ENCODE data around the gene LRP10. TPM values are rescaled to one million over a fixed set of nuclear protein-coding genes. Genes with fewer than 3 reads are reported as not detected.

LRP10 gene
- total and polyA plus RNA-seq, 4 donors, result 20.3 to 57.1 (median 46.2) TPM

DNA sequence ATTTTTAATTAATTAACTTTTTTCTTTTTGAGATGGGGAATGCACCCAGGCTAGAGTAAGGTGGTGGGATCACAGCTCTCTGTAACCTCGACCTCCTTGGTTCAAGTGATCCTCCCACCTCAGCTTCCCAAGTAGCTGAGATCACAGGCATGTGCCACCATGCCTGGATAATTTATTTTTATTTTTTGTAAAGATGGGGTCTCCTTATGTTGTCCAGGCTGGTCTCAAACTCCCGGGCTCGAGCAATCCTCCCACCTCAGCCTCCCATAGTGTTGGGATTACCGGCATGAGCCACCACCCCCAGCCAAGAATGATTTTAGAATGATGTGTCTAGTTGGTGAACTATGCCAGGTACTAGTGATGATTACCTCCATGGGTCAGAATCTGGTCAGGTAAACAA lies 6.6 kb upstream of the LRP10 start:
- Histone ChIP-seq H3K36me3 (ENCODE audit: control insufficient read depth, insufficient read depth, low read length) (no peaks in the 10 kb centered on the region), H3K9me3 (ENCODE audit: control insufficient read depth, insufficient read depth, low read length) (no peaks in the 10 kb centered on the region), H3K4me1 (ENCODE audit: control insufficient read depth, insufficient read depth, low read length) (no peaks in the 10 kb centered on the region), H3K27me3 (ENCODE audit: control insufficient read depth, insufficient read depth, low read length) (no peaks in the 10 kb centered on the region), H3K27ac (ENCODE audit: low read depth, low read length) (no peak overlapping the region), H3K4me3 (ENCODE audit: low read depth, low read length) (no peak overlapping the region)
- no CpG with 5 or more reads among the region's 4 CpGs for WGBS (ENCODE audit: insufficient coverage)
- no peak for DNase-seq (ENCODE audit: low read depth in 4 of 6, low spot score in 6 of 6)

DNA sequence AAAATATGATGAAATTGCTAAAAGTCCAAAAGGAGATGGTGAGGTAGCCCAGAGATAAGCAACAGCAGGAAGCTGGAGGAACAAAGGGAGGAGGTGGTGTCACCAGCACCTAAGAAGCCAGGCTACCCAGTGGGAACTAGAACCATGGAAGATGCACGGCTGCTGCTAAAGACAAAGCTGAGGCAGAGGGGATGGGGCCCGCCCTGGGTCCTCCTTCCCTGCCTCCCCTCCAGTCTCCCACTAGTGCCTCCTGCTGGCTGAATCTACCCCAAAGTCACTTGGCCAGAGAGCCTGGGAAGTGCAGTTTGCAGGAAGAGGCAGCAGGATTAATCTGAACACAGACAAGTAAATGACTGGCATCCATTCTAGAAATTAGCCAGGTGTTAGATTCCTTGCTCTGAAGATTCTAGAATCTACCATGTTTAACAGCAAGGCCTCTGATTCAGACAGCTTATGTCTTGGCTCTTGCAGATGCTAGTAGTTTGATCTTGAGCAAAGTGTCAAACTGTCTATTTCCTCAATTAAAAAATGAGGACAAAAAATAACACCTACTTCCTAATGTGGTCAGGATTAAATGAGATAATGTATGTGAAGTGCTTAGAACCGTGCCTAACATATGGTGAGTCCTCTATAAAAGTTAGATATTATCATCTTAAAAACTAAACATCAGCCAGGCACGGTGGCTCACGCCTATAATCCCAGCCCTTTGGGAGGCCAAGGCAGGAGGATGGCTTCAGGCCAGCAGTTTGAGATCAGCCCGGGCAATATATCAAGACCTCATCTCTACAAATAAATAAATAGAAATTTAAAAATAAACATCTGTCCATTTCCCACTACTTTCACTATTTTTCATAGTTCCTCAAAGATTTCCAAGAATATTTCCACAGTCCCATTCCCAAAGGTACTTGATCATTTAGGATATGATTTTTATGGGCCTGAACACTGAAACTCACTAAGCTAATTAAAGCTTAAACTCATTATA lies 5.8 kb upstream of the LRP10 start:
- no peaks in the 10 kb centered on the region for H3K27me3 ChIP-seq (ENCODE audit: control insufficient read depth, insufficient read depth, low read length)
- no peak overlapping the region for H3K27ac ChIP-seq (ENCODE audit: low read depth, low read length)
- no peaks in the 10 kb centered on the region for H3K36me3 ChIP-seq (ENCODE audit: control insufficient read depth, insufficient read depth, low read length)
- no peaks in the 10 kb centered on the region for H3K9me3 ChIP-seq (ENCODE audit: control insufficient read depth, insufficient read depth, low read length)
- H3K4me3 ChIP-seq (ENCODE audit: low read depth, low read length), result no peak overlapping the region
- WGBS (ENCODE audit: insufficient coverage), result 40% methylated on average over 2 of the region's 6 CpGs
- peak in 1 of 6 donors; percentile 28 for DNase-seq (ENCODE audit: low read depth in 4 of 6, low spot score in 6 of 6)
- H3K4me1 ChIP-seq (ENCODE audit: control insufficient read depth, insufficient read depth, low read length), result peaks cover 5% of the 10 kb centered on the region

DNA sequence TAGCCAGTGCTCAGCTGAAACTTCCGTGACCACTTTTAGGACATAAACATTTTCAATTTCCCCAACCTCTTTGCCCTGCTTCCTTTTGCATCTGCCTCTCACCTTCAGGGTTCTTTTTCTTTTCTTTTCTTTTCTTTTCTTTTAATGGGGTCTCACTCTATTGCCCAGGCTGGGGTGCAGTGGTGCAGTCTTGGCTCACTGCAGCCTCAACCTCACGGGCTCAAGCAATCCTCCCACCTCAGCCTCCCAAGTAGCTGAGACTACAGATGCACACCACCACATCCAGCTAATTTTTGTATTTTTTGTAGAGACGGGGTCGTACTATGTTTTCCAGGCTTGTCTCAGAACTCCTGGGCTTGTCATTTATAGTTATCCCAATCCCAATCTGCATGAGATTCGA lies 4.7 kb upstream of the LRP10 start:
- H3K27ac ChIP-seq (ENCODE audit: low read depth, low read length), result no peak overlapping the region
- 95% methylated on average over 5 of the region's 5 CpGs for WGBS (ENCODE audit: insufficient coverage)
- no peaks in the 10 kb centered on the region for H3K36me3 ChIP-seq (ENCODE audit: control insufficient read depth, insufficient read depth, low read length)
- H3K4me1 ChIP-seq (ENCODE audit: control insufficient read depth, insufficient read depth, low read length), result peaks cover 8% of the 10 kb centered on the region
- no peaks in the 10 kb centered on the region for H3K27me3 ChIP-seq (ENCODE audit: control insufficient read depth, insufficient read depth, low read length)
- DNase-seq (ENCODE audit: low read depth in 4 of 6, low spot score in 6 of 6), result no peak
- H3K4me3 ChIP-seq (ENCODE audit: low read depth, low read length), result no peak overlapping the region
- H3K9me3 ChIP-seq (ENCODE audit: control insufficient read depth, insufficient read depth, low read length), result no peaks in the 10 kb centered on the region

DNA sequence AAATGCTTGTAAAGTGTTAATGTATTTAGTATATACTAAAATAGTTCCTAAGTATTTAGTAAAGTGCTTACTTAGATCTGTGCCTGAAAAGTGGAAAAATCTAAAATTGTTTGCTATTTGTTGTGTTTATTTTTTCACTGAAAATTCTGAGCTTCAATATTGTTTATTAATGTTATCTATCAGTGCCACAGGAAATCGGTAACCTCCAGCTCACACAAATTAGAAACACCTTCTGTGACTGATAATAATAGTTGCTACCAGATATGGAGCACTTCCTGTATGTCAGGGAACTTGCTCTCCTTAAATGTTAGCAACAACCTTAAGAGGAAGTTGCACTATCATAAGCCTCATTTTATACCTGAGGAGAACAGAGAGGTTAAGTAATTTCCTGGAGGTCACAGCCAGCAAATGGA lies 723 bp upstream of the LRP10 start:
- Histone ChIP-seq H3K27me3 (ENCODE audit: control insufficient read depth, insufficient read depth, low read length) (no peaks in the 10 kb centered on the region), H3K36me3 (ENCODE audit: control insufficient read depth, insufficient read depth, low read length) (peaks cover 11% of the 10 kb centered on the region), H3K4me3 (ENCODE audit: low read depth, low read length) (peak overlapping the region; percentile 55), H3K27ac (ENCODE audit: low read depth, low read length) (peak overlapping the region; percentile 67), H3K9me3 (ENCODE audit: control insufficient read depth, insufficient read depth, low read length) (no peaks in the 10 kb centered on the region), H3K4me1 (ENCODE audit: control insufficient read depth, insufficient read depth, low read length) (peaks cover 14% of the 10 kb centered on the region)
- no peak for DNase-seq (ENCODE audit: low read depth in 4 of 6, low spot score in 6 of 6)
- no CpG with 5 or more reads among the region's 1 CpG for WGBS (ENCODE audit: insufficient coverage)

DNA sequence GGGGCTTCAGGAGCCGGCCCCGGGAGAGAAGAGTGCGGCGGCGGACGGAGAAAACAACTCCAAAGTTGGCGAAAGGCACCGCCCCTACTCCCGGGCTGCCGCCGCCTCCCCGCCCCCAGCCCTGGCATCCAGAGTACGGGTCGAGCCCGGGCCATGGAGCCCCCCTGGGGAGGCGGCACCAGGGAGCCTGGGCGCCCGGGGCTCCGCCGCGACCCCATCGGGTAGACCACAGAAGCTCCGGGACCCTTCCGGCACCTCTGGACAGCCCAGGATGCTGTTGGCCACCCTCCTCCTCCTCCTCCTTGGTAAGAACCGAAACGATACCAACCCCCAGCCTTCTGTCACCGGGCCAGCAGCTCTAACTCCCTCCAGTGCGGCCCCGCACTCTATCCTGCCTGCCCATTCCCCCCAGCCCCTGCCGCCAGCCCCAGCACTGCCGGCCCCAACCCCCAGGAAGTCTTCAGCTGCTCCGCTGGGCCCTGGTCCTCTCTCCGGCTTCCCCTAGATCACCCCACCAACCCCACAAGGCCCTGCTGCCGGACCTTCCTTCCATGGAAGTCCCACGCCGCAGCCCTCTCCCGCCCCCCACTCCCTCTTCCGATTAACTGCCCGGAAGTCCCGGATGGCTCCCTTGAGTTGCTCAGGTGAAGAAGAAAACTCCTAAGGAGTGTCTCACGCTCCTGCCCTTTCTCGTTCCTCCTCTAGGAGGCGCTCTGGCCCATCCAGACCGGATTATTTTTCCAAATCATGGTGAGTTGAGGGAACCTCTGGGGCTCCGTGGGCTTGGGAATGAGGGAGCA lies 693 bp downstream of the LRP10 start:
- Histone ChIP-seq H3K4me1 (ENCODE audit: control insufficient read depth, insufficient read depth, low read length) (peaks cover 14% of the 10 kb centered on the region), H3K9me3 (ENCODE audit: control insufficient read depth, insufficient read depth, low read length) (no peaks in the 10 kb centered on the region), H3K36me3 (ENCODE audit: control insufficient read depth, insufficient read depth, low read length) (peaks cover 25% of the 10 kb centered on the region), H3K27ac (ENCODE audit: low read depth, low read length) (peak overlapping the region; percentile 67), H3K27me3 (ENCODE audit: control insufficient read depth, insufficient read depth, low read length) (no peaks in the 10 kb centered on the region), H3K4me3 (ENCODE audit: low read depth, low read length) (peak overlapping the region; percentile 55)
- DNase-seq (ENCODE audit: low read depth in 4 of 6, low spot score in 6 of 6), result peak in 2 of 6 donors; percentile 83 to 89
- 0% methylated on average over 35 of the region's 45 CpGs for WGBS (ENCODE audit: insufficient coverage)

DNA sequence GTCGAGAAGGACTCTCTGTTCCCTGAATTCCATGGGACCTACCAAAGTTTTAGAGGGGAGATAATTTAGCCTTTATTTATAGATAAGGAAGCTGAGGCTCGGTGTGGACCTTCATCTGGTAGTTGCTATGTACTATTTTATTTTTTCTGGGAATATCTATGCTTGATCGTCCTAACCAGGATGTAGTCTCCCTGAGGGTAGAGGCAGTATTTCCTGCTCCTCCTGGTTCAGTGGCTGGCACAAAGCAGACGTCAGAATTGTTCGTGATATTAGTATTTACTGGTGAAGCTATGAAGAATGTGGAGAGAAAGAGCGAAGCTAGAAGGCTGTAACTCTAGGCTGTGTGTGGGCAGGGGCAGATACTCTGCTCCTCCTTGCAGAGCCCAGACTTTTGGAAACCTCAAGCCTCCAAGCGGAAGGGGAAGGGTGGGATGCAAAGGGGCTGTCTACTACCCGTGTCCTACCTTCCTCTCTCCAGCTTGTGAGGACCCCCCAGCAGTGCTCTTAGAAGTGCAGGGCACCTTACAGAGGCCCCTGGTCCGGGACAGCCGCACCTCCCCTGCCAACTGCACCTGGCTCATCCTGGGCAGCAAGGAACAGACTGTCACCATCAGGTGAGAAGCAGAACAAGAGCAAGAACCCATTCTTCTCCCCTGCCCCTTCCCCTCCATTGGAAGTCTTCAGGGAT lies 1.4 kb downstream of the LRP10 start:
- Histone ChIP-seq H3K27me3 (ENCODE audit: control insufficient read depth, insufficient read depth, low read length) (no peaks in the 10 kb centered on the region), H3K36me3 (ENCODE audit: control insufficient read depth, insufficient read depth, low read length) (peaks cover 32% of the 10 kb centered on the region), H3K27ac (ENCODE audit: low read depth, low read length) (peak overlapping the region; percentile 67), H3K4me1 (ENCODE audit: control insufficient read depth, insufficient read depth, low read length) (peaks cover 14% of the 10 kb centered on the region), H3K9me3 (ENCODE audit: control insufficient read depth, insufficient read depth, low read length) (no peaks in the 10 kb centered on the region), H3K4me3 (ENCODE audit: low read depth, low read length) (peak overlapping the region; percentile 55)
- no peak for DNase-seq (ENCODE audit: low read depth in 4 of 6, low spot score in 6 of 6)
- 73% methylated on average over 7 of the region's 10 CpGs for WGBS (ENCODE audit: insufficient coverage)

DNA sequence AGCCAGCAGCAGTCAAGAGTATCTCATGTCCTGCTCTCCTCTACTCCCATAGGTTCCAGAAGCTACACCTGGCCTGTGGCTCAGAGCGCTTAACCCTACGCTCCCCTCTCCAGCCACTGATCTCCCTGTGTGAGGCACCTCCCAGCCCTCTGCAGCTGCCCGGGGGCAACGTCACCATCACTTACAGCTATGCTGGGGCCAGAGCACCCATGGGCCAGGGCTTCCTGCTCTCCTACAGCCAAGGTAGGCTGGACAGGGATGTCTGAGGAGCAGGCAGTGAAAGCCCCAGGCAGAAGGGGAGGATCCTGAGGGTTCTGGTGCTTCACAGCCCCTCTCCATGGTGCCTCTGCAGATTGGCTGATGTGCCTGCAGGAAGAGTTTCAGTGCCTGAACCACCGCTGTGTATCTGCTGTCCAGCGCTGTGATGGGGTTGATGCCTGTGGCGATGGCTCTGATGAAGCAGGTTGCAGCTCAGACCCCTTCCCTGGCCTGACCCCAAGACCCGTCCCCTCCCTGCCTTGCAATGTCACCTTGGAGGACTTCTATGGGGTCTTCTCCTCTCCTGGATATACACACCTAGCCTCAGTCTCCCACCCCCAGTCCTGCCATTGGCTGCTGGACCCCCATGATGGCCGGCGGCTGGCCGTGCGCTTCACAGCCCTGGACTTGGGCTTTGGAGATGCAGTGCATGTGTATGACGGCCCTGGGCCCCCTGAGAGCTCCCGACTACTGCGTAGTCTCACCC lies 3.6 kb downstream of the LRP10 start:
- Histone ChIP-seq H3K4me3 (ENCODE audit: low read depth, low read length) (no peak overlapping the region), H3K27me3 (ENCODE audit: control insufficient read depth, insufficient read depth, low read length) (no peaks in the 10 kb centered on the region), H3K9me3 (ENCODE audit: control insufficient read depth, insufficient read depth, low read length) (no peaks in the 10 kb centered on the region), H3K4me1 (ENCODE audit: control insufficient read depth, insufficient read depth, low read length) (peaks cover 12% of the 10 kb centered on the region), H3K36me3 (ENCODE audit: control insufficient read depth, insufficient read depth, low read length) (peaks cover 44% of the 10 kb centered on the region), H3K27ac (ENCODE audit: low read depth, low read length) (no peak overlapping the region)
- no peak for DNase-seq (ENCODE audit: low read depth in 4 of 6, low spot score in 6 of 6)
- 92% methylated on average over 15 of the region's 15 CpGs for WGBS (ENCODE audit: insufficient coverage)

DNA sequence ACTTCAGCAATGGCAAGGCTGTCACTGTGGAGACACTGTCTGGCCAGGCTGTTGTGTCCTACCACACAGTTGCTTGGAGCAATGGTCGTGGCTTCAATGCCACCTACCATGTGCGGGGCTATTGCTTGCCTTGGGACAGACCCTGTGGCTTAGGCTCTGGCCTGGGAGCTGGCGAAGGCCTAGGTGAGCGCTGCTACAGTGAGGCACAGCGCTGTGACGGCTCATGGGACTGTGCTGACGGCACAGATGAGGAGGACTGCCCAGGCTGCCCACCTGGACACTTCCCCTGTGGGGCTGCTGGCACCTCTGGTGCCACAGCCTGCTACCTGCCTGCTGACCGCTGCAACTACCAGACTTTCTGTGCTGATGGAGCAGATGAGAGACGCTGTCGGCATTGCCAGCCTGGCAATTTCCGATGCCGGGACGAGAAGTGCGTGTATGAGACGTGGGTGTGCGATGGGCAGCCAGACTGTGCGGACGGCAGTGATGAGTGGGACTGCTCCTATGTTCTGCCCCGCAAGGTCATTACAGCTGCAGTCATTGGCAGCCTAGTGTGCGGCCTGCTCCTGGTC lies 4.3 kb downstream of the LRP10 start:
- no peak for DNase-seq (ENCODE audit: low read depth in 4 of 6, low spot score in 6 of 6)
- Histone ChIP-seq H3K9me3 (ENCODE audit: control insufficient read depth, insufficient read depth, low read length) (no peaks in the 10 kb centered on the region), H3K27me3 (ENCODE audit: control insufficient read depth, insufficient read depth, low read length) (no peaks in the 10 kb centered on the region), H3K36me3 (ENCODE audit: control insufficient read depth, insufficient read depth, low read length) (peaks cover 44% of the 10 kb centered on the region), H3K4me1 (ENCODE audit: control insufficient read depth, insufficient read depth, low read length) (peaks cover 9% of the 10 kb centered on the region), H3K4me3 (ENCODE audit: low read depth, low read length) (no peak overlapping the region), H3K27ac (ENCODE audit: low read depth, low read length) (no peak overlapping the region)
- WGBS (ENCODE audit: insufficient coverage), result 94% methylated on average over 20 of the region's 20 CpGs
